Stimulated activated CD8-positive, alpha-beta memory T cell treated with anti-CD3 and anti-CD28 coated beads, Interleukin-2, amount 100 ng/mL, for 48 hours (primary cell): Measurements from ENCODE around the gene PYGM.

Experiments
- DNase-seq, 2 donors: peaks; one replicate each; pipeline ENCODE4 v3.0.0-alpha.2; 2020; ENCODE audit warnings: low read depth in 2 of 2

PYGM gene

DNA sequence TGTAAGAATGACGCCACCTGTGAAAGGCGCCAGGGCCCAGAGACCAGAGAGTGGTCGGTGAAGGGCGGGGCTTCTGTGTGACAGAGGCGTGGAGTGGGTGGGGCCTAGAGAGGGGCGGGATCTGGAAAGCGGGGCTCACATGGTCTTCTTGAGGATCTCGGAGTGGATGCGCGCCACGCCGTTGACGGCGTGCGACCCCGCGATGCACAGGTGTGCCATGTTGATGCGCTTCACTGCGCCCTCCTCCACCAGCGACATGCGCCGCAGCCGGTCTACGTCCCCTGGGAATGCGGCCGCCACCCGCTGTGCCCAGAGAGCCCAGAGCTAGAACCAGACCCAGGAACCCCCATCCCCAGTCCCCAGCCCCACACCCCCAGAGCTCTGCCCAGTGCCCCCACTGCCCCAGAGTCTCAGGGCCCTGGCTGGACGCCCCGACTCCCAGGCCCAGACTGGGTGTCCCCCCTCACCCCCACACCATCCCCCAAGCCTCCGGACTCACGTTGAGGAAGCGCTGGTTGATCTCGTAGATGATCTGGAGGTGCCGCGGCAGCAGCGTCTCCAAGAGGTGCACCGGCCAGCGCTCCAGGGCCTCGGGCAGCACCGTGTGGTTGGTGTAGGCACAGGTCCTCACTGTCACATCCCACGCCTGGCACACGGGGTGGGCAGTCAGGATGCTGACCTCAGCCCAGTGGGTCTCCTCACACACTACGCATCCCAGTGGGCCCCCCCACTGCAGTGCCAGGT lies 6.2 kb downstream of the PYGM start:
- DNase-seq, result no peak

DNA sequence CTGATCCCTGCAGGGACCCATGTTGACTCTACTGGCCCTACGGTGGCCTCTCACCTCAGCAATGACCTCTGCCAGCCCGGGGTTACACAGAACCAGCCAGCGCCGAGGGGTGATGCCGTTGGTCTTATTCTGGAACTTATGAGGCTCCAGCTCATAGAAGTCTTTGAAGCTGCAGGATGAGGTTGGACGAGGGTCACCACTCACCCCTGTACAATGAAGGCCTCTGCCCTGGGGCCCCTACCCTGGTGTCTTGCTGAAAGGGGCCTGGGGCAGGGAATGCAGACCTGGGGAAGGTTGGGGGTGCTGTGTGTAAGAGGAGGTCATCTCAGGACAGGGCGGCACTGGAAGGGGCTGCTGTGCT lies 6.8 kb downstream of the PYGM start:
- no peak for DNase-seq

DNA sequence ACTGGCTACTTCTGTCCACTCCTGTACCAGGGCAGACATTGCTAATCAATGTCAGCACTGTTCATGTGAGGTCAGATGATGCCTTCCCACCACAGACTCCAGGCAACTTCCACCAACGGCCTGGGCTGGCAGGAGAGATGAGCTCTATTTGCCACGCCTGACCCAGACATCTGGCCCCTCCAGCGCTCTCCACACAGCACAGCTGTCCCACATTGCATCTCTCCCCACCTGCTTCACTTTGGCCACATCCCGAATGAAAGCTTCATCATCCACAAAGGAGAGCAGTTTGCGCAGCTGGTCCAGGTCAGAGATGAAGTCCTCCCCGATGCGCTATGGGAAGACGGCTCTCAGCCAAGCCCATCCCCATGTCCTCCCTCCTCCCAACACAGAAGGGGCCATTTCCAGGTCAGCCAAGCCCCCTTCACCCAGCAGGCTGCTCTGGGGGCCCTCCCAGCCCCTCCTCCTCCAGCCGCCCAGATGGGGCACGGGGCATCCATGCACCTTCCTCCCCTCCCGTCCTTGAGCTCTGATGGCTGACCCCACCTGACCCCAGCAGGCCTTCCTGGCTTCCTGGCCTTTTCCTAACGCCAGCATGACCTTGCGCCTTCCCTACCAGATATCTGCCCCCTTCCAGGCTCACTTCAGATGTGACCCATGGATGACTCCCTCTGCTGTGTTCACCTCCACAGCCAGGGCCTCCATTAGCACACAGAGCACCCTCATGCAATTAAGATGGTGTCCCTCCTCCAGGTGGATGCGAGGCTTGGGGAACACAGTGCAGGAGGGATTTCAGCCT lies 7.4 kb downstream of the PYGM start:
- DNase-seq, result no peak

DNA sequence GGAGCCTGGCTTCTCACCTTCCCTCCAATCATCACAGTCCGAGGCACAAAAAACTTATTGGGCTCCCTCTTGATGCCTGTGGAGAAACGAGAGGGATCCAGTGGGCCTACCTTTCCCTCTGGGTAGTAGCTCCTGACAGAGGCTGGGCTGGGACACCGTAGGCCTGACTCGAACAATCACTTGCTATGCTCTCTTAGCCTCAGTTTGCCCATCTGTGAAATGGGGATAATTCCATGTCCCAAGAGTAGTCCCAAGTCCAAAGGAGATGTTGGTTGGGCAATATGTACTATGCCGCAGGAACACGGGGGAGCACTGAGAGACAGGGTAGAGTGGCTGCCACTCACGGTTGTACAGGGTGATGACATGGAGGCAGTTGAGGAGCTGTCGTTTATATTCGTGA lies 8.2 kb downstream of the PYGM start:
- DNase-seq, result no peak

DNA sequence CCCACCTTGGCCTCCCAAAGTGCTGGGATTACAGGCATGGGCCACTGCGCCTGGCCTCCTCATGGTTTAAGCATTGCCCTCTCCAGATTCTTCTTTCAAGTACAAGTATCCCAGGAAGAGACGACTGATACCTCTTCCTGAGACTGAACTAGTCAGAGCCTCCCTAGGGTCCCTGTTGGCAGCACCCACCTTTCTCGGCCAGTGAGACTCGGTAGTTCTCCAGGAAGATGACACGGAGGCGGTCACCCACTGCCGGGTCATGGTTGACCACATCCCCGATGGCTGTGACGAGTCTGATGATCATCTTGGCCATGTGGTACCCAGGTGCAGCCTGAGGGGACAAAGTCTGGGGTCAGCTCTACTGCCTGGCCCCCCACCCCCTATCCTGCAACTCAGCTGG lies 8.6 kb downstream of the PYGM start:
- no peak for DNase-seq

DNA sequence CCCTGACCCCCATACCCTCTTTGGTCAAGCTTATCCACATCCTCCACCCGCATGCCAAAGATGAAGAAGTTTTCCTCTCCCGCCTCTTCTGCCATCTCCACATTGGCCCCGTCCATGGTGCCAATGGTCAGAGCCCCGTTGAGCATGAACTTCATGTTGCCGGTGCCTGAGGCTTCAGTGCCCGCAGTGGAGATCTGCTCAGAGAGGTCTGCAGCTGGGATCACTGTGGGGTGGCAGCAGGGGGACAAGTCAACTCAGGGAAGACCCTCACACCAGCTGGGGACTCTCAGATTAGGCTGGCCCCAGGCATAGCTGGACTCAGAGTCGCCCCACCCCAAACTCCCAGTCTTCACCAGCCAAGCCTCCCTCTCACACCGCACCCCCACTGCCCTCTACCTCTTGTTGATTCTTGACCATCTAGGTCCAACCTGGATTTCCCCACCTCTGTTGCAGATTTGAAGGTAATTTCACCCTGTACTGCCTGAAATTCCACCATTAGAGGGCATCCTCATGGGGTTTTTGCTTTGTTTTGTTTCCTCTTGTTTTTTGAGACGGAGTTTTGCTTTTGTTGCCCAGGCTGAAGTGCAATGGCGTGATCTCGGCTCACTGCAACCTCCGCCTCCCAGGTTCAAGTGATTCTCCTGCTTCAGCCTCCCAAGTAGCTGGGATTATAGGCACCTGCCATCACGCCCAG lies 9.3 kb downstream of the PYGM start:
- no peak for DNase-seq

DNA sequence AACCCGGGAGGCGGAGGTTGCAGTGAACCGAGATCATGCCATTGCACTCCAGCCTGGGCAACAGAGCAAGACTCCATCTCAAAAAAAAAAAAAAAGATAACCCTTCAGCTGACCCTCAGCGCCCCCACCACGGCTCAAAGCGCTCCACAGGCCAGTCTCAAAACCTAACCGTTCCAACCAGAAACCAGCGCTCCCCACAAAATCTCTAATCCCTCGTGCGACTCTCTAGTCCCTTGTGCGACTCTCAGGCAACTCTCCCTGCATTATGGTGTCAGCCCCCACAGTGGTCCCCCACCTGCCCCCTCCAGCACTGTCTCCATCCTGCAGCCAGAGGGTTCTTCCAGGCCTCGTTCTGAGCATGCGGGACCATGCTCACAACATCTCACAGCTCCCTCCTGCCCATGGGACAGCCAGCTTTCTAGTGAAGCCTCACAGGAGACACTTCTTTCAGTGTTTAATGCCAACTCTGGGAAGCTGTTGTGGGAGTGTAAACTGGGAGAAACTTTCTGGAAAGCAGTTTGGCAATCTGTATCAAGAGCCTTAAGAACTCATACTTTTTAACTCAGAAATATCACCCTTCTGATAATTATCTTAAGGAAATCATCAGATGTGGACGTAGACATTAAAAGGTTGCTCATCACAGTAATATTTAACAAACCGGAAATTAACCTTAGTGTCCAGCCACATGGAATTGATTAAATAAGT lies 11.7 kb downstream of the PYGM start:
- DNase-seq, result no peak

DNA sequence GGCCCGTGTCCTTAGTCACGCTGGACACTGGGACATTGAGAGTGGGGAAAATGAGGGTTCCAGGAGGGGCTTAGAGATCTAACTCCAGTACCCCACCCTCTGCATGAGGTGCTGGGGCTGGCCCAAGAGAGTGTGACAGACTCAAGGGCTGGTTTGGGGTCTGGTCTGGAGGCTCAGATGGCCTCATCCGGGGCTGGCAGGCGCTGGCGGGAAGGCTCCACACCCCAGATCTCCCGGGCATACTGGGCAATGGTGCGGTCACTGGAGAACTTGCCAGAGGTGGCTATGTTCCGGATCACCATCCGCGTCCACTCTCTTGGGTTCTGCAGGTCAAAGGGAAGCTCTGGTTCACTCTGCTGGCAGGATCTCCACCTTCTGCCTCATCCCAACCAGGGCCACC lies 13.3 kb downstream of the PYGM start:
- DNase-seq, result no peak

DNA sequence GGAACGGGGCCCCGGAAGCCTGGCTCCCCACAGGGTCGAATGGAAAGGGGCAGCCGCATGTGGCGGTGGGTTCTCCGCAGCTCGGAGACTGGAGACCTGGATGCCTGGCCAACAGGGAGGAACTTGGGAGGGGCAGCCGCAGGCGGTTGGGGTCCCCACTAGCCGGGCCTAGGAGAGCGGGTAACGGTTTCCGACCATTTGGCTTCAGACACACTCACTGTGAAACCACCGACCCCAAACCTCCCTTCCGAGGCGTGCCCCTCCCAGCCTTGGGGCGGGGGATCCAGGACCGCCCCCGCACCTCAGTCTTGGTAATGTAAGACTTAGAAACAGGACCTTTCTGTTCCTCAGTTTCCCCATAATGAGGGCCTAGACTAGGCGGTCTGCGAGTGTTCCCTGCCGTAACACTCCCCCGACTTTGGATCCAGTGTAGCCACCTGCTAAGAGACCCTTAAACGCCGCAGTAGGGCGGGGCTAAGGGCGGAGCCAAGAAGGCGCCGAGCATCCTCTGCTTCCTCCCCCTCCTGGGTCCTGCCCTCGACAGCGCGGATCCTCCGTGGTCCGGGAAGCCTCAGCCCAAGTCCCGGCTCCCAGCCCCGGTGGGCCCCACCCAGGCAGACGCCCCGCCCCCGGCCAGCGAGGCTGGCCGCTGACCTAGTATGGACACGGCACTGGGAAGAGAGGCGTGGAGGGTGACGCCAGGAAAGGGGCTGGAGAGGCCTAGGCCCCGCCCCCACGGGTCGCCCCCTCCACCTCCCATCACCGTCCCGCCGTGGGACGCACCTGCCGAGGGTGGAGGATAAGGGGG lies 14.0 kb downstream of the PYGM start:
- peak; percentile 51 to 52 for DNase-seq

DNA sequence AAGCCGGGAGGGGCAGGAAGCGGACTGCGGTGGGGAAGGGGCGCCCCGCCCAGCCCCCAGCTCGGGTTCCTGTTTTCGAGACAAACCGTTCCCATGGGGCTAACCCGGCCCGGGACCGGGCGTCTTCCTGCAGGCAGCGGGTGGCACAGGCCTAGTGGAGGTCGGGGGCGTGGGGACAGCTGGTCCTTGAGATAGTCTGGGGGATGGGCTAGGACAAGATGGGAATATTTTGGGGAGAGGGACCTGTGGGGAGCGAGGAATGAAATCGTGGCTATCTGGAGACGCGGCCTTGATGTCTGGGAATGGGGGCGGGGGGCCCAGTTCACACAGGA lies 14.6 kb downstream of the PYGM start:
- DNase-seq, result no peak

DNA sequence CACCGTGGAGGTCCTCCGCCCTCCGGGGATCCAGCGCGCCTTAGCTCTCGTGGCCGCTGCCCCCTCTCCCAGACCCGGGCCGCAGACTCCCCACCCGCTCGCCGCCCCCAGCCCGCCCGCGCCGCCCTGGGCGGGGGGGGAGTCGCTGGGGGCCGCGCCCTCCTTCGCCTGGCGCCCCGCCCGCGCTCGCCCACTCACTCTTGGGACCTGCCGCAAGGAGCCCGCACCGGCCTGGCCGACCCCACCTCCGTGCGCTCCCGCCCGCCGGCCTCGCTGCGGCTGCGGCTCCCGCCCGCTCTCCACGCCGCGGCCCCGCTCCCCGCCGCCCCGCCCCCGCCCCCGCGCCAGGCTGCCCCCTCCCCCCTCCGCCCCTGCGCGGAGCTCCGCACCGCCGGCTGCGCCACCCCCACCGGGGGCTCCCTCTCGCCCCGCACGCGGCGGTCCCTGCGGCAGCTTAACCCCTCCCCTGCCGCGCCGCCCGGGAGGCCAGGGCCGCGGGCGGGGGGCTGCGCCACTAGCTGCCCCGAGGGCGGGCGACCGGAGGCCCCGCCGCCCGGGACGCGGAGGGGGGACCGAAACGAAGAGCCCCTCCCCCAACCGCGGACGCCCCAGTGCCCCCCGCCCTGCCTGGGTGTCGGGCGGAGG lies 15.1 kb downstream of the PYGM start:
- DNase-seq, result no peak

DNA sequence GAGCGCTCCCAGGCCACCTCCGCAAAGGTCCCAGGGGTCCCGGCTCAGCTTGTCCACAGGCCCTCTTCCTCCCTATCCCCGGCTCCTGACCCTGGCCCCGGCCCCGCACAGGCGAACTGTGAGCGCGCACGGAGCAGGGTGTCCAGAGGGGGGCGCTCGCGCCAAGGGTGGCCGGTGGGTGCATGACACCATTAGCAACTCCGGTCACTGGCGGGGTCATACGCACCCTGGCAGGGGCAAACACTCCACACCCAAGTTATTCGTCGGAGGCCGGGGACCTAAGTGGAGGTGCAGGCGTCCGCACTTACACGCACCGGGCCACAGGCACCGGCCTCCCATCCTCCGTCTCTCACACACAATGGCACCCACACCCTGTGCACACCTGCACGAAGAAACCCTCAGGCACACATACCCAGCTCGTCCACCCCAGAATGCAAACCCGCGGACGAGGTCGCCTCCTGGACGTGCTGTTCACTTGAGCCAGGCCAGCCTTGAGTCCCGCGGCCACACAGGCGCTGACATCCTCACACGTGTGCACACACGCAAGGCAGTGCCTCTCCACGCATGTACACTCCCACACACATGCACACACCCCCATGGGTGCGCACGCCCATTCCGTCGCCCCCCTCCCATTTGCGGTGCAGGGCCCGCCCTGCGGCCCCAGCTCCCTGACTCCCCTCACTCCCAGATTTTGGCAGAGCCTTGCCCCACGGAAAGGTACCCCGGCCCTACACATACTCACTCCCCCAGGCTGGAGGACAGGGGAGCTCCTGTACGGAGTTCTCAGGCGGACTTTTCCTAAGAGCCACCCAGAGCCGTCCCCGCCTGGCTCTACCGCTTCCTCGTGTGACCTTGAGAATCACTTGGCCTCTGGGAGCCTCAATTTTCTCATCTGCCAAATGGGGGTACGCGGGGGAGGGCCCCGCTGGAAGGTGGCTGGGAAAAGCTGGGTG lies 15.9 kb downstream of the PYGM start, which contains the start of gene RASGRP2:
RASGRP2 (minus strand) TSS at position 552 of the 953 bp plus-strand sequence. CDS start 1,276 bp downstream, outside the sequence.
- peak; percentile 69 to 73 for DNase-seq

DNA sequence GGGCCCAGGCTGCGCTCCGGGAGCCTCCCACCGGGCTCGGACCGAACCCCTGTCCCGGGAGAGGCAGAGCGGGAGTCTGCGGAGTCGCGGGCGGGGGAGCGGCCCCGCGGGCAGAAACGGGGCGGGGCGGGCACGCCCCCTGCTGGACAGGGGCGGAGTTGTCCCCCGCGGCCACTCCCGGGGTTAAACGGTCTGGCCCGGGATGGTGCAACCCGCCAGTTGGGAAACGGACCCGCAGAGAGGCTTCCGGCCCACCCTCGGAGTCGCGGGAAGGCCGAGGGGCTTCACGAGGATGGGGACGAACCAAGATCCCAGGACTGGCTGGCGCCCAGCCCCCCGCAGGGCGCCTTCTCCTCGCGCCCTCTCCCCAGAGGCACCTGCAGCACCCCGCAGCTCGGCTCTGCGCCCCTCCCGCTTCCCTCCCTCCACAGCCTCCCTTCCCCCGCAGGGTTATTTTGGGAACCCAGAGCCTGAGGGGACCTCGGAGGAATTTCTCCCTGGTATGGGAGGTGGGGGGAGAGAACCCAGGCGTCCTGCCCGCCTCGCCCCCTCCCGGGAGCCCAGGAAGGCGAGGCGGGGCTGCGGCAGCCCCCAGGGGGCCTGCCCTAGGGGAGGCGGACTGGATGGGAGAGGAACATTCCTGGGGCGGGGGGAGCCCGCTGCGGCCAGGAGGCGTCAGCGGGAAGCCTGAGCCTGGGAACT lies 16.7 kb downstream of the PYGM start:
- peak; percentile 66 to 68 for DNase-seq

DNA sequence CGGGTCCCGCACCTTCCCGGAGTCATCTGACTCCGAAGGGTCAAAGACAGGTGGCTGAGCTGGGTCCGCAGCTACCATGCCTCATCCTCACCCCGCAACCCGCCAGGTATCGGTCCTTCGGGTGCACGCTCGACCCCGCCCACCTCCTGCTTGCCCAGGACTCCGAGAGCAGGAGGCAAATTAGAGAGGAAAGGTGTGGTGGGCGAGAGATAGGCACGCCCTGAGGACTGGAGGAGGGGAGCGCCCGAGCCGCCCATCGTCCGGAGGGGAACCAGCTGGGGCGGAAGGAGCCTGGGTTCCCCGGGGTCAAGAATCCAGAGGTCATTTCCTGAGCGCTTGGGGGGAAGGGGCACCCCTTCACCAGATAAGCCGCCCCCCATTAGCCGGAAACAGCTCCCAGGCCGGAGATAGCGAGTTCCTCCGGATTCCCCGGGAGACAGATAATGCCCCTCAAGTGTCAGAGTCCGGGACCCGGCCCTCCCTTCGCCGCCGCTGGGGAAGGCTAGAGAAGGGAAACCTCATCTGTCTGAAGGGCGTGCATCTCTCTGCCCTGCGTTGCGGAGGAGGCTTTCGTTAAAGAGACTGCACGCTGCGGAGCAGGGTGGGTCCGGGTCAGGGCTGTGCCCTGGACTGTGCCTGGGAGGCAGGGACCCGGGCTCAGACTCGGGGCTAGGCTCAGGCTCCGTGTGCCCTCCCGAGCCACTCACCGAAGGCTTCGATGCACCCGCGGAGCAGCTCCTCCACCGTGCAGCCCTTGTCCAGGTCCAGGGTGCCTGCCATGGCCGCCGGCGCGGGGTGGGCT lies 17.5 kb downstream of the PYGM start:
- DNase-seq, result no peak

DNA sequence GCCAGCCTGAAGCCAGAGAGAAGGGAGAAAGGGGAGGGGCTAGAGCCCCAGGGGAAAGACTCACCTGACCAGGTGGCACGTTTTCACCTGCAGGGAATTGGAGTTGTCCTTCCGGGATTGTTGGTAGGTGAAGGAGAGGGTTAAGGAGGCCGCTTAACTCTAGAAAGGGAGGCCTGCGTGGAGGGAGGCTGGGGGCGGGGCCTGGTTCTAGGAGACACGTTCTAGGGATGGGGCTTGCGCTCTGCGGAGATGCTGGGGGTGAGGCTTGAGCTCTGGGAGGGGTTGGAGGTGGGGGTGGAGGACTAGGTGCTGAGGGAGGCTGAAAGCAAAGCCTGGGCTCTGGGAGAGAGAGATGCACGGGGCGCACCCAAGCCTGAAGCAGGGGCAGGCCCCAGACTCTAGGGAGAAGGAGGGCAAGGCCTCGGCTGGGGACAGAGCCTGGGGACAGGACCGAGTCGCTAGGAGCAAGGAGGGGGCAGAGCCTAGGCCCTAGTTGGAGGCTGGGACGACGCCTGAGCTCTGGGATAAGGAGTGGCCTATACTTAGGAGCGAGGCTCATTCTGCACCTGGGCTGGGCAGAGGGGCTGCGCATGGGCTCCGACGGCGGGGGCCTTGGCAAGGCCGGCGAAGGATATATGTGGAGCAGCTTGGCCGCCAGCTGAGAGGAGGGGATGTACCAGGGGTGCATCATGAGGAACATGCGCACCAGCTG lies 18.2 kb downstream of the PYGM start:
- no peak for DNase-seq

DNA sequence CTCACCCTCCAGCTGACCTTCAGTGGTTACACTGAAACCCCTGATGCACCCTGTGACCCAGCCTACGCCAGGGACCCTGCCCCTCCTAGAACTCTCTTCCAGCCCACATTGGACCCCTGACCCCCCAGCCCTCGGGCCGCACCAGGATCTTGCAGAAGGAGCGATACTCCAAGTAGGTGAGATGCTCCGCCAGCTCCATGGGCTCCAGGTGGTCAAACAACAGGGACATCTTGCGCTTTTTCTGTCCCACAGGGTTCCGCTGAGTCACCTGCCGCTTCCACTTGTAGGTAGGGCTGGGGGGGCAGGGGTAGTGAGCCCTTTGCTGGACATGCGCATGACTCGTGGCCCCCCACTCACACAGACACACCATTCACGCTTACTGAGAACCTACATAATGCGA lies 19.9 kb downstream of the PYGM start:
- no peak for DNase-seq

DNA sequence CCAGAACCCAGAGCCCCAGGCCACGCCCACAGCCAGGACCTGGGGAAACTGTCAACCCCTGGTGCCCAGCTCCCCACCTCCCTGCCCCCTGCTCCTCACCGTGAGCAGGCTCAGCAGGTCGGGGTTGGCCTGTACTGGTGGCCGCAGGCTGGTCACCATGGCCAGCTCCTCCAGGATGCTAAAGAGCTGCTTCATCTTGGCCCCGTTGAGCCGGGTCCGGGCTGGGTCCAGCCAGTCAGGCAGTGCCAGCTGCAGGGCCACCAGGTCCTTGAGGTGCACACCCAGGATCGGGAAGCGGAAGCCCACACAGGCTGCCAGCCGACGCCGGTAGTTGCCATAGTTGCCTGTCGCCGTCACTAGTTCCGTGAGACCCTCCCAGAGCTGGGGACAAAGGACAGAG lies 23.1 kb downstream of the PYGM start:
- no peak for DNase-seq
